HG02763 (cell line): ENCODE data around the gene DIAPH3.

ENCODE experiments used
- ATAC-seq: cut with Tn5 transposase; IDR thresholded peaks from one replicate; pipeline ENCODE4 v1.9.1; 2021; ENCODE audit warnings: mild to moderate bottlenecking, moderate library complexity; ENCODE audit not compliant: unreplicated experiment

DIAPH3 gene

GRCh38 chr13:59738921-59739320 lies 424.8 kb downstream of the DIAPH3 start:
- ATAC-seq = no peak

GRCh38 chr13:59734393-59734792 lies 429.3 kb downstream of the DIAPH3 start:
- peak; percentile 100 for ATAC-seq

- no peak for ATAC-seq
Observed at GRCh38 chr13:59733744-59734143, 430.0 kb downstream of the DIAPH3 start.

GRCh38 chr13:59730026-59730425 lies 433.7 kb downstream of the DIAPH3 start:
- ATAC-seq = no peak

GRCh38 chr13:59728896-59729545 lies 434.7 kb downstream of the DIAPH3 start:
- no peak for ATAC-seq

GRCh38 chr13:59721926-59722910 lies 441.5 kb downstream of the DIAPH3 start:
- no peak for ATAC-seq

- no peak for ATAC-seq
Observed at GRCh38 chr13:59715611-59716010, 448.1 kb downstream of the DIAPH3 start.

- ATAC-seq = no peak
Observed at GRCh38 chr13:59710996-59711701, 452.6 kb downstream of the DIAPH3 start.

- no peak for ATAC-seq
Observed at GRCh38 chr13:59710416-59710815, 453.3 kb downstream of the DIAPH3 start.

GRCh38 chr13:59706101-59706976 lies 457.4 kb downstream of the DIAPH3 start:
- no peak for ATAC-seq

- no peak for ATAC-seq
Observed at GRCh38 chr13:59702269-59702668, 461.5 kb downstream of the DIAPH3 start.

- ATAC-seq = no peak
Observed at GRCh38 chr13:59701261-59701660, 462.5 kb downstream of the DIAPH3 start.

- ATAC-seq = no peak
Observed at GRCh38 chr13:59700281-59700680, 463.4 kb downstream of the DIAPH3 start.

- no peak for ATAC-seq
Observed at GRCh38 chr13:59696271-59696670, 467.5 kb downstream of the DIAPH3 start.

- ATAC-seq = no peak
Observed at GRCh38 chr13:59691501-59692066, 472.1 kb downstream of the DIAPH3 start.

GRCh38 chr13:59690857-59691500 lies 472.7 kb downstream of the DIAPH3 start:
- no peak for ATAC-seq

GRCh38 chr13:59689057-59689456 lies 474.7 kb downstream of the DIAPH3 start:
- no peak for ATAC-seq

GRCh38 chr13:59686798-59687394 lies 476.8 kb downstream of the DIAPH3 start:
- no peak for ATAC-seq

- no peak for ATAC-seq
Observed at GRCh38 chr13:59684105-59684504, 479.6 kb downstream of the DIAPH3 start.
